Right lobe of liver (tissue), 6 donors: ENCODE results near the gene OPN3. TPM values are rescaled to one million over a fixed set of nuclear protein-coding genes. Genes with fewer than 3 reads are reported as not detected.

Experiments
- ATAC-seq, 4 donors: fragments of 200-7000 bp; cut with Tn5 transposase; one replicate each; pipeline ENCODE4 v1.9.1; 2020; ENCODE audit warnings: mild to moderate bottlenecking in 4 of 4, moderate library complexity in 4 of 4
- DNase-seq, 3 donors: peaks; one replicate each; pipeline ENCODE4 v3.0.0-alpha.2; 2020
- H3K27ac ChIP-seq, 3 donors: fragments of 200-600 bp; one replicate each; pipeline ENCODE4 v1.8.0; 2022
- H3K27me3 ChIP-seq, 2 donors: fragments of 200-600 bp; one replicate each; pipeline ENCODE4 v1.8.0; 2022
- H3K36me3 ChIP-seq, 4 donors: fragments of 200-600 bp; sonication (generic) in 1 of 4; one replicate each; pipeline versions ENCODE4 v1.5.1 to v1.8.0; 2017 to 2022; ENCODE audit warnings: control low read depth in 1 of 4
- H3K4me1 ChIP-seq, 4 donors: fragments of 200-600 bp; sonication (generic) in 1 of 4; one replicate each; pipeline versions ENCODE4 v1.5.1 to v1.8.0; 2017 to 2022; ENCODE audit warnings: control low read depth in 1 of 4
- H3K4me3 ChIP-seq, 3 donors: fragments of 200-600 bp; one replicate each; pipeline ENCODE4 v1.8.0; 2022
- H3K9me3 ChIP-seq, 4 donors: fragments of 200-600 bp; sonication (generic) in 1 of 4; one replicate each; pipeline versions ENCODE4 v1.5.1 to v1.8.0; 2017 to 2022; ENCODE audit warnings: control low read depth in 1 of 4
- CTCF ChIP-seq, 4 donors: fragments of 200-600 bp in 3 of 4; fragments of 450-650 bp in 1 of 4; IDR thresholded peaks; one replicate each; pipeline versions ENCODE4 v1.5.1 to v1.8.0; 2016 to 2022; ENCODE audit warnings: antibody characterized with exemption in 4 of 4, mild to moderate bottlenecking in 2 of 4
- POLR2A ChIP-seq: fragments of 450-650 bp; IDR thresholded peaks from one replicate; pipeline ENCODE4 v1.6.1; 2017; ENCODE audit warnings: antibody characterized with exemption, mild to moderate bottlenecking
- WGBS: methylation state at CpG from one replicate; pipeline ENCODE4 v1.1.6; 2018; ENCODE audit warnings: low coverage, low lambda C conversion rate; ENCODE audit not compliant: insufficient coverage; ENCODE audit errors: missing lambda C conversion rate; 5-methylcytosine and 5-hydroxymethylcytosine counted together
- intact Hi-C, 2 donors: fragments of 100-400 bp; cut with DNase I; formaldehyde crosslinking; loops; one replicate each; pipeline versions ENCODE4 v1.11.2 to v1.14.1; 2022
- total RNA-seq, 6 experiments: library from RNA; depleted of rRNA in 2 of 6; stranded (reverse); fragments of >200 nt in 2 of 6; fragmentation: NEBNext Ultra II Directional in 3 of 6; extraction: Animal tissue kit (Norgen Biotek cat#: 25700) in 3 of 6; gene quantifications; one replicate each; pipeline versions ENCODE4 v1.1.0 to v1.2.4, GENCODE V29; 2016 to 2023
- donor health status: DM: no; HTN: yes; CAD: no.
- donor health status: DM: no; HTN: no; CAD: no.
- donor health status: DM: no; HTN: no; CAD: no.
- donor health status: DM: no; HTN: yes; CAD: no.
- donor health status: DM: no; HTN: yes; CAD: no.

OPN3 gene
- total RNA-seq, 6 experiments from 2014 or later, result 15.7 to 38.2 (median 28.8) TPM

GRCh38 chr1:241598249-241598648, 41.9 kb downstream of the OPN3 start:
- Histone ChIP-seq H3K27ac (no peak overlapping the region), H3K9me3 (no peaks in the 10 kb centered on the region), H3K4me3 (no peak overlapping the region), H3K36me3 (peaks cover 0 to 9% (median 3%) of the 10 kb centered on the region in 4 donors), H3K4me1 (no peaks in the 10 kb centered on the region), H3K27me3 (no peaks in the 10 kb centered on the region)
- intact Hi-C loops, result no loop called here
- TF ChIP-seq POLR2A (no peak), CTCF (IDR thresholded peaks at IDR 0.05) (no peak)
- ATAC-seq (no peak), DNase-seq (no peak)
- WGBS, result 91% methylated on average over 3 of the region's 3 CpGs

GRCh38 chr1:241596633-241597032, 43.5 kb downstream of the OPN3 start:
- TF ChIP-seq CTCF (IDR thresholded peaks at IDR 0.05), result no peak
- no peak for TF ChIP-seq POLR2A
- no peak for ATAC-seq
- H3K9me3 ChIP-seq, result no peaks in the 10 kb centered on the region
- peaks cover 0 to 16% (median 5%) of the 10 kb centered on the region in 4 donors for H3K36me3 ChIP-seq
- H3K27ac ChIP-seq, result no peak overlapping the region
- intact Hi-C loops, result no loop called here
- H3K27me3 ChIP-seq, result no peaks in the 10 kb centered on the region
- DNase-seq, result no peak
- WGBS, result 84% methylated on average over 5 of the region's 6 CpGs
- no peak overlapping the region for H3K4me3 ChIP-seq
- H3K4me1 ChIP-seq, result no peaks in the 10 kb centered on the region

- no peaks in the 10 kb centered on the region for H3K9me3 ChIP-seq
- H3K27me3 ChIP-seq, result no peaks in the 10 kb centered on the region
- H3K36me3 ChIP-seq, result peaks cover 0 to 16% (median 8%) of the 10 kb centered on the region in 4 donors
- H3K4me3 ChIP-seq, result no peak overlapping the region
- H3K27ac ChIP-seq, result no peak overlapping the region
- intact Hi-C loops, result no loop called here
- no peak for DNase-seq
- H3K4me1 ChIP-seq, result no peaks in the 10 kb centered on the region
- TF ChIP-seq POLR2A, result no peak
- TF ChIP-seq CTCF (IDR thresholded peaks at IDR 0.05), result no peak
- WGBS, result 79% methylated on average over 1 of the region's 1 CpG
- ATAC-seq, result no peak
Measured at GRCh38 chr1:241593186-241593585, 47.0 kb downstream of the OPN3 start.

GRCh38 chr1:241592273-241592958, 47.8 kb downstream of the OPN3 start:
- no peak for TF ChIP-seq CTCF (IDR thresholded peaks at IDR 0.05)
- no peak for TF ChIP-seq POLR2A
- intact Hi-C loops, result no loop called here
- Histone ChIP-seq H3K36me3 (peaks cover 0 to 16% (median 8%) of the 10 kb centered on the region in 4 donors), H3K9me3 (no peaks in the 10 kb centered on the region), H3K4me1 (no peaks in the 10 kb centered on the region), H3K27me3 (no peaks in the 10 kb centered on the region), H3K27ac (no peak overlapping the region), H3K4me3 (no peak overlapping the region)
- ATAC-seq, result no peak
- no peak for DNase-seq
- WGBS, result 77% methylated on average over 3 of the region's 3 CpGs
